ENCODE measurements around the gene PADI1.

GRCh38 chr1:17287130-17287776, 82.3 kb downstream of the PADI1 start:
- TF ChIP-seq CTCF (IDR thresholded peaks at IDR 0.05) (no peak), POLR2AphosphoS5 (IDR thresholded peaks at IDR 0.05) (no peak), POLR2A (IDR thresholded peaks at IDR 0.05) (no peak), EP300 (IDR thresholded peaks at IDR 0.05) (no peak)
